HepG2 (cell line): Measurements from ENCODE around the gene CLIC5. TPM values are rescaled to one million over a fixed set of nuclear protein-coding genes. Genes with fewer than 3 reads are reported as not detected.

ENCODE experiments used
- ATAC-seq: fragments of 200-7000 bp; cut with Tn5 transposase; 3 replicates; pipeline ENCODE4 v1.9.1; 2020; ENCODE audit warnings: mild to moderate bottlenecking, moderate library complexity
- BruUV-seq: library from RNA; stranded (reverse); fragments of 400-500 nt; replicated peaks from 2 replicates; lab custom pipeline; 2021; lab: Mats Ljungman, UMichigan
- CTCF ChIA-PET: fragments of 300-600 bp; formaldehyde crosslinking; extraction: SDS; loops from one replicate; lab custom pipeline; 2021; ENCODE audit warnings: low total read pairs, inconsistent platforms, low intra/inter-chr PET ratio; lab: Yijun Ruan, JAX
- POLR2A ChIA-PET: fragments of 350-600 bp; sonication (Branson Sonifier 250); formaldehyde crosslinking; loops from one replicate; lab custom pipeline; 2020; ENCODE audit warnings: antibody characterized with exemption, inconsistent platforms; lab: Yijun Ruan, JAX
- DNase-seq: peaks from one replicate; pipeline ENCODE4 v3.0.0-alpha.2; 2015; ENCODE audit warnings: low spot score
- FAIRE-seq: peaks from 3 replicates; lab custom pipeline; 2011; peaks lifted over from hg19 to GRCh38; lab: Jason Lieb, UNC
- H2AFZ ChIP-seq: one replicate; pipeline ENCODE4 v1.6.1; 2011; ENCODE audit warnings: low read length, inconsistent platforms
- H3K27ac ChIP-seq: fragments of 300-600 bp; 3 replicates; pipeline ENCODE4 v1.8.0; 2011; ENCODE audit warnings: mixed run types, mild to moderate bottlenecking, mixed read lengths, low read length, inconsistent platforms; ENCODE audit not compliant: insufficient read depth; ENCODE audit errors: extremely low read length
- H3K27me3 ChIP-seq, 2 experiments: fragments of 200-600 bp in 1 of 2; 2 replicates in 1 of 2; 3 replicates in 1 of 2; pipeline versions ENCODE4 v1.6.0 to v1.8.0; 2011; ENCODE audit warnings: low read length in 2 of 2, mild to moderate bottlenecking in 2 of 2, moderate library complexity in 2 of 2, inconsistent platforms in 1 of 2; ENCODE audit not compliant: insufficient read depth in 2 of 2, control insufficient read depth in 1 of 2
- H3K36me3 ChIP-seq, 2 experiments: fragments of 200-600 bp in 1 of 2; replicated peaks in 1 of 2; 2 replicates in 1 of 2; 3 replicates in 1 of 2; pipeline versions ENCODE4 v1.5.1 to v1.8.0; 2011; ENCODE audit warnings: low read length in 2 of 2, inconsistent platforms in 1 of 2; ENCODE audit not compliant: insufficient read depth in 2 of 2, control insufficient read depth in 1 of 2
- H3K4me1 ChIP-seq: 2 replicates; pipeline ENCODE4 v1.5.1; 2012; ENCODE audit warnings: low read length, inconsistent platforms; ENCODE audit not compliant: insufficient read depth
- H3K4me2 ChIP-seq: 2 replicates; pipeline ENCODE4 v1.6.0; 2011; ENCODE audit warnings: low read depth, low read length, inconsistent platforms
- H3K4me3 ChIP-seq, 3 experiments: fragments of 200-600 bp in 1 of 3; sonication (generic), shearing (Covaris generic) in 1 of 3; replicated peaks in 1 of 3; 2 replicates each; pipeline ENCODE4 v1.5.1; 2011 to 2016; ENCODE audit warnings: low read length in 3 of 3, inconsistent platforms in 2 of 3, low read depth in 2 of 3, mild to moderate bottlenecking in 2 of 3, control low read depth in 1 of 3, mixed read lengths in 1 of 3; ENCODE audit not compliant: insufficient read depth in 1 of 3
- H3K79me2 ChIP-seq: one replicate; pipeline ENCODE4 v1.6.1; 2011; ENCODE audit warnings: low read length, inconsistent platforms; ENCODE audit not compliant: insufficient read depth
- H3K9ac ChIP-seq: 2 replicates; pipeline ENCODE4 v1.6.0; 2011; ENCODE audit warnings: mild to moderate bottlenecking, low read depth, low read length, inconsistent platforms; ENCODE audit not compliant: insufficient read depth
- H3K9me3 ChIP-seq: 2 replicates; pipeline ENCODE4 v1.5.1; 2012; ENCODE audit warnings: mild to moderate bottlenecking, low read length
- H4K20me1 ChIP-seq: 2 replicates; pipeline ENCODE4 v1.6.0; 2011; ENCODE audit warnings: inconsistent platforms, mild to moderate bottlenecking, low read length, moderate library complexity; ENCODE audit not compliant: insufficient read depth
- ADNP ChIP-seq: sonication (generic); formaldehyde crosslinking; IDR thresholded peaks from 2 replicates; pipeline ENCODE4 v1.4.0; 2020; ENCODE audit warnings: missing genetic modification reagents
- CBFB ChIP-seq: sonication (generic); formaldehyde crosslinking; IDR thresholded peaks from 2 replicates; pipeline ENCODE4 v1.4.0; 2020; ENCODE audit warnings: missing genetic modification reagents
- MEIS1 ChIP-seq: sonication (generic); formaldehyde crosslinking; IDR thresholded peaks from 2 replicates; pipeline ENCODE4 v1.9.0; 2021; ENCODE audit warnings: mild to moderate bottlenecking, missing genetic modification reagents, moderate library complexity, borderline replicate concordance
- SOX13 ChIP-seq, 3 experiments: fragments of 450-650 bp in 1 of 3; sonication (generic) in 1 of 3; formaldehyde crosslinking in 1 of 3; IDR thresholded peaks in 2 of 3; conservative IDR thresholded peaks in 1 of 3; 2 replicates each; pipeline versions ENCODE4 v1.5.0 to v1.6.1; 2016 to 2020; ENCODE audit warnings: antibody characterized with exemption in 1 of 3, mild to moderate bottlenecking in 1 of 3, missing compliant biosample characterization in 1 of 3, missing genetic modification reagents in 1 of 3, moderate library complexity in 1 of 3
- TRIM24 ChIP-seq: sonication (generic); formaldehyde crosslinking; IDR thresholded peaks from 2 replicates; pipeline ENCODE4 v1.8.0; 2022; ENCODE audit warnings: mild to moderate bottlenecking, missing genetic modification reagents
- ZBTB38 ChIP-seq: sonication (generic); formaldehyde crosslinking; IDR thresholded peaks from 2 replicates; pipeline ENCODE4 v1.5.1; 2020; ENCODE audit warnings: mild to moderate bottlenecking, missing genetic modification reagents
- ZZZ3 ChIP-seq: sonication (generic); formaldehyde crosslinking; IDR thresholded peaks from 2 replicates; pipeline ENCODE4 v1.4.0; 2020; ENCODE audit warnings: missing genetic modification reagents, mild to moderate bottlenecking, borderline replicate concordance
- whole genome bisulfite sequencing: methylation state at CpG from one replicate; pipeline ENCODE4 v1.1.6; 2017; ENCODE audit warnings: low lambda C conversion rate; 5-methylcytosine and 5-hydroxymethylcytosine counted together
- in situ Hi-C: cut with HindIII; loops from 2 replicates; pipeline ENCODE4 v1.10.0; 2017; ENCODE audit warnings: low pct_unique_long_range_greater_than_20kb; ENCODE audit not compliant: extremely low pct_ligation_motif_present
- intact Hi-C: fragments of 100-400 bp; cut with micrococcal nuclease; formaldehyde crosslinking; loops from one replicate; pipeline ENCODE4 v1.10.0; 2022; ENCODE audit not compliant: unreplicated experiment
- polyA plus RNA-seq, 8 experiments: library from polyadenylated mRNA; depleted of rRNA in 3 of 8; stranded (reverse) in 7 of 8; unstranded in 1 of 8; fragments of >200 nt; fragmentation: Illumina TruSeq in 4 of 8; extraction: Trizol in 4 of 8; gene quantifications; 2 replicates each; pipeline versions ENCODE4 v1.2.1 to v1.2.3, GENCODE V29; 2011 to 2016; ENCODE audit warnings: low read depth in 4 of 8, missing spikeins in 1 of 8, mixed read lengths in 1 of 8; ENCODE audit not compliant: insufficient read depth in 1 of 8
- total RNA-seq, 5 experiments: library from RNA; depleted of rRNA; stranded (reverse); fragments of >200 nt; fragmentation: Illumina TruSeq; extraction: Trizol; gene quantifications; 2 replicates each; pipeline ENCODE4 v1.2.3, GENCODE V29; 2016; ENCODE audit warnings: low read depth in 1 of 5
- TF ChIP-seq, protein P1 (sequence below): sonication (generic); formaldehyde crosslinking; IDR thresholded peaks from 2 replicates; pipeline ENCODE4 v1.4.0; 2020; ENCODE audit warnings: missing genetic modification reagents, borderline replicate concordance
- TF ChIP-seq, protein P2 (sequence below): sonication (generic); formaldehyde crosslinking; IDR thresholded peaks from 2 replicates; pipeline ENCODE4 v1.5.0; 2020; ENCODE audit warnings: missing genetic modification reagents
- TF ChIP-seq, protein P3 (sequence below): IDR thresholded peaks from 2 replicates; pipeline ENCODE4 v1.6.1; 2016; ENCODE audit warnings: mild to moderate bottlenecking, missing biosample characterization, missing genetic modification reagents

The CLIC5 gene
- total and polyA plus RNA-seq, 2 of the 13 experiments (the other 11 are each of a cell fraction or from before 2014, with no cell fraction given), result not detected

DNA sequence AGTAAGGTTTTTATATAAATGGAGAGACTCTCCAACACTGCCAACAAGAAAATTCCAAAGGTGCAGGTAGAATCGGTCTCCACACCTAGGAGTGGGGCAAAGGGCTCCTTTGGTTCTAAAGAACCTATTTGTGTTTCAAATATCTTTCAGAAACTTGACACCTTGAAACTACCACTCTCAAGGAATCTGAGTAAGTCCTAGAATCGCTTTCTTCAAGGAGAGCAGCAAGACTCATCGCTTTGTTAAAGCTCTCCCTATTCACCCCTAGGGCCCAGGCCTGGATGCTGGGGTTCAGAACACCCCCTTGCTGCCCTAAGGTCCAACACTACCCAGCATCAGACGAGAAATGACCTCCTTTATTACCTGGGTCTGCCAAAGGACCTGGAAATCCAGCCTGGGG, 2.0 kb downstream of the CLIC5 start:
- ChIA-PET CTCF (no interaction called here), POLR2A (no interaction called here)
- 0 out of 2 replicates have a peak, but pooled peaks cover 4% of the 10 kb centered on the region for H3K9me3 ChIP-seq
- no peak overlapping the region for H3K4me2 ChIP-seq
- in situ Hi-C loops, result no loop called here
- H3K9ac ChIP-seq, result no peak overlapping the region
- H2AFZ ChIP-seq, result no peak overlapping the region
- no peak for TF ChIP-seq ZBTB38 (CRISPR knock-in tag)
- TF ChIP-seq TRIM24, result no peak
- no peak for TF ChIP-seq ADNP (CRISPR knock-in tag)
- TF ChIP-seq, protein P1, sequence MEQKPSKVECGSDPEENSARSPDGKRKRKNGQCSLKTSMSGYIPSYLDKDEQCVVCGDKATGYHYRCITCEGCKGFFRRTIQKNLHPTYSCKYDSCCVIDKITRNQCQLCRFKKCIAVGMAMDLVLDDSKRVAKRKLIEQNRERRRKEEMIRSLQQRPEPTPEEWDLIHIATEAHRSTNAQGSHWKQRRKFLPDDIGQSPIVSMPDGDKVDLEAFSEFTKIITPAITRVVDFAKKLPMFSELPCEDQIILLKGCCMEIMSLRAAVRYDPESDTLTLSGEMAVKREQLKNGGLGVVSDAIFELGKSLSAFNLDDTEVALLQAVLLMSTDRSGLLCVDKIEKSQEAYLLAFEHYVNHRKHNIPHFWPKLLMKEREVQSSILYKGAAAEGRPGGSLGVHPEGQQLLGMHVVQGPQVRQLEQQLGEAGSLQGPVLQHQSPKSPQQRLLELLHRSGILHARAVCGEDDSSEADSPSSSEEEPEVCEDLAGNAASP (CRISPR knock-in tag), result no peak
- TF ChIP-seq ZZZ3 (CRISPR knock-in tag), result no peak
- TF ChIP-seq MEIS1 (CRISPR knock-in tag), result no peak
- TF ChIP-seq SOX13 (IDR thresholded peaks at IDR 0.05), result no peak
- TF ChIP-seq SOX13 (CRISPR knock-in tag; conservative IDR thresholded peaks at IDR 0.05 in 1 of 2, IDR thresholded peaks at IDR 0.05 in 1 of 2), result no peak
- TF ChIP-seq CBFB, result no peak
- TF ChIP-seq, protein P2, sequence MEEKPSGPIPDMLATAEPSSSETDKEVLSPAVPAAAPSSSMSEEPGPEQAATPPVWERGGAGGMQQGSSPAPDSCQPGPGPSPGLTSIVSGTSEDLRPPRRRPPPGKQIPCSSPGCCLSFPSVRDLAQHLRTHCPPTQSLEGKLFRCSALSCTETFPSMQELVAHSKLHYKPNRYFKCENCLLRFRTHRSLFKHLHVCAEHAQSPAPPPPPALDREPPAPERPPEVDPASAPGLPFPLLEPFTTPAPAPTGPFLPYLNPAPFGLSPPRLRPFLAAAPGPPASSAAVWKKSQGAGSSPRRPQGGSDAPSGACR (CRISPR knock-in tag), result no peak
- TF ChIP-seq, protein P3, sequence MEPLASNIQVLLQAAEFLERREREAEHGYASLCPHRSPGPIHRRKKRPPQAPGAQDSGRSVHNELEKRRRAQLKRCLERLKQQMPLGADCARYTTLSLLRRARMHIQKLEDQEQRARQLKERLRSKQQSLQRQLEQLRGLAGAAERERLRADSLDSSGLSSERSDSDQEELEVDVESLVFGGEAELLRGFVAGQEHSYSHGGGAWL (CRISPR knock-in tag), result no peak
- TF ChIP-seq, all 625 proteins: peak for 0
- Histone ChIP-seq H3K79me2 (no peaks in the 10 kb centered on the region), H3K27me3 (peaks cover 0 to 48% of the 10 kb centered on the region in 2 experiments; a peak in 4 of 5 replicates), H3K27ac (no peak overlapping the region), H3K36me3 (no peaks in the 10 kb centered on the region), H4K20me1 (no peaks in the 10 kb centered on the region), H3K4me1 (peaks cover 18% of the 10 kb centered on the region), H3K4me3 (no peak overlapping the region)
- intact Hi-C loops, result no loop called here
- 31% methylated on average over 4 of the region's 4 CpGs for WGBS
- DNase-seq, result no peak
- BruUV-seq, result no TSS peak
- FAIRE-seq, result no peak
- ATAC-seq, result no peak
